Measurements from ENCODE around the gene PGD.

Gene PGD

DNA sequence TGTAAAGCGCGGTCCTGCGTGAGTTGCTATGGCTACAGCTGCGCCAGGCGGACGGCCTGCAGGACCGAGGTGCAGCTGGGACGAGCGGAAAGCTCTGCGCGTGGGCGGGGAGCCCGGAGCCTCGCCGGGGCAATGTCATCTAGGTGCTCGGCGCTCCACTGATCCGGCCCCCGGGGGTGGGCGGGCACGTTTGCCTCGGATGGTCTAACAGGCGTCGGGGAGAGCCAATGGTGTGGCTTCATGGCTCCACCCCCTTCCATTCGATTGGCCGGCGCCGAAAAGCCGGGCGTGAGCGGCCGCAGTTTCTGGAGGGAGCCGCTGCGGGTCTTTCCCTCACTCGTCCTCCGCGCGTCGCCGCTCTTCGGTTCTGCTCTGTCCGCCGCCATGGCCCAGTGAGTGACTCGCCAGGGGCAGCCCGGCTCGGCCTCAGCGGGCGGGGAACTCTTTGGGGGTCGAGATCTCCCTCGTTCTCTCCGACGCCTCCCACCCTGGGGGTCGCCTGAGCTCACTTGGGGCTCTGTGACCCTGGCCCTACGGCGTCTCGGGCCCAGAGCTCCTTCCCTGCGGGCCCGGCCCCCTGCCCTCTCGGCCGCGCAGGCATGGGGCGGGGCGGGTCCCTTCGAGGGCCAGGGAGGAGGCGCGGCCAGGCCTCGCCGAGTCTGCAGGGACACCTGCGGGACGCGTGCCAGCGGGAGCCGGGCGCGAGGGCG is at the start of gene PGD:
Gene PGD, plus strand, starts transcription at position 331 of the 710 bp plus-strand sequence. Its CDS starts 54 bp downstream, at position 385.
- peak; percentile 89 for DNase-seq

DNA sequence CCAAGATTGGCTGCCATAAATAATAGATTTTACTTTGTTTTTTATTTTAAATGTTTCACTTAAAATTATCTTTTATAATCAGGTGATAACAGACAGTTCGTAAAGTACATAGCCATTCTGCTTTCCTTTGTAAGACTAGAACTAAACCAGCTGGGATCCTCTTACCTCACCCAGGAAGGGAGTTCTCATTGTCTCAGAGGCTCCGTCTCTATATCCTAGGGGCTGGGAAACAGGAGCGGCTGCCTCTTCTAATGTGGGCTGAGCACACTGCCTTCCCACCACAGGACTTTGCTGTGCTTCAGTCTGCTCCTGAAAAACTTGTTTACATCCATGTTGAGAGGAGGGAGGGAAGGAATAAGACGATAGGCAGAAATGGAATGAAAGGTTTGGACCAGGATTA is 45.6 kb upstream of the PGD start:
- DNase-seq, result no peak

DNA sequence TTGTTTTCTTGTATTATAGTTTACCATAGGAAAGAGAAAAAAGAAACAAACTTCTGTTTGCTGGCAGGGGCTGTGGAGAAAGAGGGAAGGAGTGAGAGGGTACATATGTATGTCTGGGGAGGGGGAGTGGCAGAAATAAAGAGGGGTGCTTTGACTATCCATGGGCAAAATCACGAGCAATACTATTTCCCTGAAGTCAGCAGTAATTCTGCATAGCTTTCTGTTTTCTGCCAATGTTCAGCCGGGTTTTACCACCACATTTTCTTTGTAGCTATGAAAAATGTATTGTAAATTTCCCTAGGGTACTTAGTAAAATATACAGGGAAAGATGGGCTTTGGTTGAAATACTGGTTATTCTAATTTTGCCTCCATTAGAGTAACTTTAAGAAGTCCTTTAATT is 45.2 kb upstream of the PGD start:
- DNase-seq, result no peak

DNA sequence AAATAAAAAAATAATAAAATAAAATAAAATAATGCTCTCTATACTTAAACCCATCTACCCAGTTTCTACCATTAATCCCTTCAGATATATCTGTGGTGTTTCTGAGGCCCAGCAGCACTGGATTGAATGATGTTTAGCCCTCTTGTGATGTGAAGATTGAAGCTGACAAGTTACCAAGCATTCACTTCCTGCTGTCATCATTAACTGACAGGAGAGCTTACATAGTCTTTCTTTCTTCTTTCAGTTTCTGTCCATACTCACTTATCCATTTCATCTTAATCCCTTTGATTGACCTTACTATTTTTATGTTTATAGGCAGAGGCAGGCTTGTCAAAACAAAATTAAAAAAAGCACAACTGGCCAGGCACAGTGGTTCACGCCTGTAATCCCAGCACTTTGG is 38.8 kb upstream of the PGD start:
- DNase-seq, result no peak

DNA sequence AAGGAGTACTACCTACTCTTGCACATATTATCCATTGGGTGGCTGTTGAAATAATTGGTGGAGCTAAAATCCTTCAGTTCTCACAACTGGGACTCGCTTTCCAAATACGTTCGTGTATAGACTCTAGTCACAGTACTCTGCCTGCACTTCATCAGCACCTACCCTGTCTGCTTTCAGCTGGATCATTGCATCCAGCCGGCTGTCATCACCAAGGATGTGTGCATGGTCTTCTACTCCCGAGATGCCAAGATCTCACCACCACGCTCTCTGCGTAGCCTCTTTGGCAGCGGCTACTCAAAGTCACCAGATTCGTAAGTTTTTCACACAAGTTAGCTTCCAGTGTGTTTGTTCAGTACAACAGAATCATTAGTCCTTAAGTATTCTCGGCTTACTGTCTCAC is 37.3 kb upstream of the PGD start:
- DNase-seq, result no peak

DNA sequence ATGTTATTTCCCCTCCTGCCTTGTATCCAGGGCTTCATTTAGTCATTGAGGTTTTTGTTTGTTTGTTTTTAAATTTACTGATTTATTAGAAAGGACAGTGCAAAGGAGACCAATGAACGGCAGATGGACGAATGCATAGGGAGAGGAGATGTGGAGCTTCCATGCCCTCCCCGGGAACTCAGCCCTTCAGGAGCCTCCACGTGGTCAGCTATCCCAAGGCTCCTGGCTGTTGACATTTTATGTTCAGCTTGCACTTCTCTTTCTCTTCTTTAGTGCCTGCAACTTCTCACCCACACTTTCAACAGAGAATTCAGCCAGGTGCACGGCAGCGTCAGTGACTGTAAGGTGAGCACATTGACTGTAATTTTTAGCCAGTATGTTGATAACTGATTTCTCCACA is 30.7 kb upstream of the PGD start:
- no peak for DNase-seq

DNA sequence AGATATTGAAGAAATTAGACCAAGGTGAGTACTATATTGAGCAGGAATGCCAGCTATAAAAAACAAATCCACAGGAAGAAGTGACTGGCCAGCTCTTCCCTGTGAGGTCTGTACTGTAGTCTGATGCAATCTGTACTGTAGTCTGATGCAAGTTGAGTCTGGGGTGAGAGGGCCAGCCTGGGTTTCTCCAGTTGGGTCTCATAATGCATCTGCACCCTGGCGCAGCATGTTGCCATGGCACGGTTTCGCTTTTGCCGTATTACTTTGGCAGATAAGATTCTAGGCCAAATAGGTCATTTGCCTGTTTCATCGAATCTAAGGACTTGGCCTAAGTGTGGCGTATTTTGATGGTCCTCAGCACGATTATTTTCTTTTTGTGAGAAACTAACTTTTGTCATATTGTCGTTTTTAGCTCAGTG is 24.4 kb upstream of the PGD start:
- no peak for DNase-seq

DNA sequence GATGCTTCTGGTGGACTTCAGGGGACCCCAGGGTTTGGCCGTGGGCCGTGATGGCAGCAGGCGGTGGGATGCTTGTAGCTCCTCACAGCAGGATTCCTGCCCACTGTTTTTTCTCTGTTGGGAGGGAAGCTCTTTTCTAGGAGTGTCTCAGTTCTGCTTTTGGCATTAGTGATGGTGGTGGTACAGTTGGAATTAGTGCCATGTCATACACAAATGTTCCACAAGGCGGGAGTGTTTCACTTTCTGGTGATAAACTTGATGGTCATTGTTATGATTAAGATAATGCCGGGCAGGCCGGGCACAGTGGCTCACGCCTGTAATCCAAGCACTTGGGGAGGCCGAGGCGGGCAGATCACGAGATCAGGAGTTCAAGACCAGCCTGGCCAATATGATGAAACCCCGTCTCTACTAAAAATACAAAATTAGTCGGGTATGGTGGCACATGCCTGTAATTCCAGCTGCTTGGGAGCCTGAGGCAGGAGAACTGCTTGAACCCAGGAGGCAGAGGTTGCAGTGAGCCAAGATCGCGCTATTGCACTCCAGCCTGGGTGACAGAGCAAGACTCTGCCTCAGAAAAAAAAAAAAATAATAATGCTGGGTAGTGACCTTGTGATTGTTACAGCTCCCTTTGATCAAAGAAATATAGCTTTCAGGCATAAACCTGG is 21.4 kb upstream of the PGD start:
- peak; percentile 28 for DNase-seq

DNA sequence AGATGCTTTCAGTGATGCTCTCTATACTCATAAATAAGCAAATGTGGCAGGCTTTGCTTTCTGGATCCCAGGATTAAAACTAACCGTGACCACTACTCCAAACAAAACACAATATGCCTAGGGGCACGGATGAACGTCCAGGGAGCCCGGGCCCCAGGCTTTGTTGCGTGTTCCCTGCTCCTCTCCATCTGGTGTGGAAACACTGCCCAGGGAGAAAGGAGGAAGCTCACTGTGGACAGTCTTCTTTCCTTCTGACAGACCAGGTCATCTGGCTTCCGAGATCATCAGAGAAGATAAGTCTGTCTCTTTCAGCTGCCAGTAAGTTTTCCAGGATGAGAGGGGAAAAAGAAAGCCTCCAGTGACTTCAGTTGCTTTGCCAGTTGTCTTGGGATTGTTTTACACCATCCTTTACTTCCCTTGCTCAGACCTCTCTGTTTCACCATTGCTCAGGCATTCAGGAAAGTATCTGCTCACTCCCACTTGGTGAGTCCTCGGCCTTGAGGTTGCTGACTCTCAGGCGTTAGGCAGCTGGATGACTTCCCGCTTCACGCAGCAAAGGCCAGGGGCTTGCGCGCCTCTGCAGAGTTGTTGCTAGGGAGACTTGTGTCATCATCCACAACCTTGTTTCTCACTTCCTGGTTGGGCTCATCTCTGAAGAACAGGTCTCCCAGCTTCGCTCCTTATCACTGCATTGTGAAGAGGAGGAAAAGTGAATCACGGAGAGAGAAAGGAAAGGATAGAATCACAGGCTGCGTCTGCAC is 20.6 kb upstream of the PGD start:
- DNase-seq, result no peak

DNA sequence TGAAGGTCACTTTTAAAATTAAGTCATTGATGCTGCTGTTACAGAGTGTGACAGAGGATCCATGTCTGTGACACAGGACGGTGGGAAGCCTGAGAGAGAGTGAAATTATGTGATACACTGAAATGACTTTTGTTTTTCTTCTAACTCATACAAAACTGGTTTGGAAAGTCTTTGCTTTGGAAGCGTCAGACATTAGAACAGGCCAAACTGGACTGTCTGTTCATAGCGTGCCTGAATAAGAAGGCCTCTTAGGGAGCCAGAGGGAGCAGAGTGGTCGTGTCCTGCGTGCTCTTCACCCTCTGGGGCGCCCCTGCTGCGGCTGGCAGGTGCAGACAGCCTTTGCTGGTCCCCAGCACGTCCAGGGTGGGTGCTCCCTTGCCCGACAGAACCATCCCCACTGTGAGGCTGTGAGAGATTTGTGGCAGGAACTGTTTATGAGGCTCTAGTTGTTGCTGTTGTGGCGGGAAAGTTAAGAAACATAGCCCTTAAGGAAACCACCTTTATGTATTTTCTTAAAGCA is 19.7 kb upstream of the PGD start:
- no peak for DNase-seq

DNA sequence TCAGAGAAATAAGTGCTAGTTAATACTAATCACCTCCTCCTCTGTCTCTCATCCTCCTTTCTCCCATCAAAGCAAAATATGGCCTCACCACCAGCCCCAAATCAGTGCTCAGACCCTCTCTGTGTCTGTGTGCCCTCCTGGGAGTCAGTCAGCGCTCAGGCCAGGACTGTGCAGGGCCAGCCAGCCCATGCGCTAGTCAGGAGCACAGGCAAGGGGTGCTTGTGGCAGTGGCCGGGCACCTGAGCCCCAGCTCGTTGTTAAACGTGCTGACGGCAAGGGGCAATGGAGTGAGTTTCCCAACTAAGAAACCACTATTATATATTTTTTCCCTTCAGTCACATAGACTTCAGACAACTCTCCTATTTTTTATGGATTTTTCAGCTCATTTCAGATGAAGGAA is 19.2 kb upstream of the PGD start:
- DNase-seq, result no peak

DNA sequence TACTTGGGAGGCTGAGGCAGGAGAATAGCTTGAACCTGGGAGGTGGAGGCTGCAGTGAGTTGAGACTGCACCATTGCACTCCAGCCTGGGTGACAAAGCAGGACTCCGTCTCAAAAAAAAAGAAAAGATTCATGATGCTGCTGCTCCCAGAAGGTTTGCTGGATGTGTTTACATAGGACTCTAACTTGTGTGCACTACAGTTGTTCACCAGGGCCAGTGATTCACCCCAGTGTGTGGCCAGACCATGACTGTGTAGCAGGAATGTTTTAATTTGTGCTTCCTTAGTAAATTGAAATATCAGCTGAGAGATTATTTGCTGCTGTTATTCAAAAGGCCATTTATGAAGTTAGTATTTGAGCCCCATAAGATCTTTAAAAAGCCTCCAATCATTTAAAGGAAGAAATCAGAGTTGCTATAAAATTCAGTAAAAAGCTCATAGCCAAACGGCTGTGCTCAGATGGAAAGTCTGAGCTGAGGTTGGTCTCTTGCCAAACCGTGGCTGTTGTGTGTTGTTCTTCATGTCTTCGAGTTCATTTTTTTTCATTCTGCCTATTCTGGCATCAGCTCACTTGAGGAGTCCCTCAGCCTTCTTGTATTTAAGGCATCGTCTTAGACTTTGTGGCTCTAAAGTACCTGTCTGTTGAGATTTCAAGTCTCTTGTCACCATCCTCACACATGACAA is 18.1 kb upstream of the PGD start:
- no peak for DNase-seq

DNA sequence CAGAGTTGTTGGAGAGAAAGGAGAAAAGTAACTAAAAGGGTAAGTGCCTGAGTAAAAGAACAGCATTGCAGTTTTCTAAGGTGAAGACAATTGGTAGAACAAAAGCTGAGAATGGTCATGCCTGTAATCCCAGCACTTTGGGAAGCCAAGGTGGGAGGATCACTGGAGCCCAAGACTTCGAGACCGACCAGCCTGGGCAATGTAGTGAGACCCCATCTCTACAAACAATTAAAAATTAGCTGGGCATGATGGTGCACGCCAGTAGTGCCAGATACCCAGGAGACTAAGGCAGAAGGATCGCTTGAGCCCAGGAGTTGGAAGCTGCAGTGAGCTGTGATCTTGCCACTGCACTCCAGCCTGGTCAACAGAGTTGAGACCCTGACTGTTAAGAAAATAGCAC is 15.2 kb upstream of the PGD start:
- no peak for DNase-seq

DNA sequence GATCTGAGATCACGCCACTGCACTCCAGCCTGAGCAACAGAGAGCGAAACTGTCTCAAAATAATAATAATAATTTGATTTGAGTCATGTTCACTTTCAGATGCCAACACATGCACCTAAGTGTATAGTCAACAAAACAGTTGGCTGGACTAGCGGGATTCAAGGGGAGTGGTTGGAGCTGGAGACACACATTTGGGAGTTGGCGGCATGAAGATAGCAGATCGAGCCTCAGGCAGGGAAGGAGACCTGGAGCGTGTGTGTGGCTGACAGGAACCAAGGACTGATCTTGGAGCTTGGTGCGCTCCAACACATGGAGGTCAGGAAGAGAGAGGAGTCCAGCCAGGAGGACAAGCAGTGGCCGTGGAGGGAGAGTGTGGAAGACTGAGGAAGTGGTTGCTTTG is 14.6 kb upstream of the PGD start:
- no peak for DNase-seq

DNA sequence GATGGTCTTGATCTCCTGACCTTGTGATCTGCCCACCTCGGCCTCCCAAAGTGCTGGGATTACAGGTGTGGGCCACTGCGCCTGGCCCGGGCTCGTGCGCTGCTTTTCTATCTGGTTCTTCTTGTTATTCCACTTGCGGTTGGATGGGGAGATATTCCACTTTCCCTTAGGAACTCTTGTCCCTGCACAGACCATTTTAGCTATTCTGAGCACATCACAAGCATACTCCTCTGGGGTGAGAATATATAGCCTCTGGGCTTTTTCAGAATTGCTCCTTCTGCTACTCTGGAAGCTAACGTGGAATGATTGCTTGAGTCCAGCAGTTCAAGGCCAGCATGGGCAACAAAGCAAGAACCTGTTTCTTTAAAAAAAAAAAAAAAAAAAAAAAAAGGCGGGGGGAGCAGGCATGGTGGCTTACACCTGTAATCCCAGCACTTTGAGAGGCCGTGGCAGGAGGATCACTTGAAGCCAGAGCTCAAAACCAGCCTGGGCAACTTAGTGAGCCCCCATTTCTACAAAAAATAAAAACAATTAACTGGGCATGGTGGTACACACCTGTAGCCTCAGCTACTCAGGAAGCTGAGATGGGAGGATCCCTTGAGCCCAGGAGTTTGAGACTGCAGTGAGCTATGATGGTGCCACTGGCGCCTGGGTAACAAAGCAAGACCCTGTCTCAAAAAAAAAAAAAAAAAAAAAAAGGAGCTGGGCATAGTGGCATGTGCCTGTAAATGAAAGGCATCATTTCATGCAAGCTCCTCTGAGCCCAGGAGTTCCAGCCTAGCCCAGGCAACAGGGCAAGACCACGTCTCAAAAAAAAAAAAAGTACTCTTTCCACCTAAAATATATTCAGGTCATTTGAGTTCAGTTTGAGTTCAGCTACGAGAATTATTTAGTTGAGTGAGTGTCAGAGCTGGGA is 11.8 kb upstream of the PGD start:
- DNase-seq, result no peak

DNA sequence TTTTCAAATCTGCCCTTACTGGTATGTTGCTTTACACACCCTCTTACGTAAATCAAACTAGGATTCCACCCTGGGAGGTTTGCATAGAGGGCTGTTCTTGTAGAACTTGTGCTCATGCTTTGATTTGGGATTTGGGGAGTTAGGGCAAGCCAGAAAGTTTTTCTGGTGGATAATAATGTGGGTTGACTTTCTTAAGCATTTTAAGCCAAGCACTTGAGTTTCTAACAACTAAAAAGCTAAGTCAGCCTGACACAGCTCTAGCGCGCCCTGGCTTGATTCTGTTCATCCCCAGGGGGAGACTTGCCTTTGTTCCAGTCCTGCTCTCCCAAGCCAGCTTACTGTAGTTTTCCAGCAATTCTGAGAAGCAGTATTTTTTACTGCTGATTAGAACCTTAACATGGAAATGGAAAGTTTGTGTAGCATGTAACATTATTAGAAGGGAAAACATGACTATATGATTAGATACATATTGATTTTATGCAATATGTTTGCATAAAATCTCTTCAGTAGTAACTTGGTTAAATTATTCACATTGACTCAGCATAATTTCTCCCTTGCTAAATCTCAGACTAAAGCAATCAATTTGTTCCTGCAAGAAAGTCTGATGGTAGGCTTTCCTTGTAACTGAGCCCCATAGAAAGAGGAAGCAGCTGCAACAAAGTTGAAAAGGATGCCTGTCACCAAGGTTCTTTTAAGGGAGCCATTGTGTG is 11.0 kb upstream of the PGD start:
- DNase-seq, result no peak

DNA sequence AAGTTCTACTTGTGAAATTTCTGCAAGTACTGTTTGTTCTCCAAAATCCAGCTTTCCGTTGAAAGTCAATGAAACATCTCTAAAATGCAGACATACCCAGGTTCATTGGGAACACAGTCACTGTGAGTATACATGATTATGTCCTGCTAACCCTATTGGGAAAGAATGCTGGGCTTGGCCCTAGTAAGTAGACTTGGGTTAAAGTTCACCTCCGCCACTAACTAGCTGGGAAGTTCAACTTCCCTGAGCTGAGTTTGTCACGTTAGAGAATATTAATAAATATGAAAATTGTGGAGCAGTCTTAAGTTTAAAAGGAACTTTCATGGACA is 10.5 kb upstream of the PGD start:
- no peak for DNase-seq

DNA sequence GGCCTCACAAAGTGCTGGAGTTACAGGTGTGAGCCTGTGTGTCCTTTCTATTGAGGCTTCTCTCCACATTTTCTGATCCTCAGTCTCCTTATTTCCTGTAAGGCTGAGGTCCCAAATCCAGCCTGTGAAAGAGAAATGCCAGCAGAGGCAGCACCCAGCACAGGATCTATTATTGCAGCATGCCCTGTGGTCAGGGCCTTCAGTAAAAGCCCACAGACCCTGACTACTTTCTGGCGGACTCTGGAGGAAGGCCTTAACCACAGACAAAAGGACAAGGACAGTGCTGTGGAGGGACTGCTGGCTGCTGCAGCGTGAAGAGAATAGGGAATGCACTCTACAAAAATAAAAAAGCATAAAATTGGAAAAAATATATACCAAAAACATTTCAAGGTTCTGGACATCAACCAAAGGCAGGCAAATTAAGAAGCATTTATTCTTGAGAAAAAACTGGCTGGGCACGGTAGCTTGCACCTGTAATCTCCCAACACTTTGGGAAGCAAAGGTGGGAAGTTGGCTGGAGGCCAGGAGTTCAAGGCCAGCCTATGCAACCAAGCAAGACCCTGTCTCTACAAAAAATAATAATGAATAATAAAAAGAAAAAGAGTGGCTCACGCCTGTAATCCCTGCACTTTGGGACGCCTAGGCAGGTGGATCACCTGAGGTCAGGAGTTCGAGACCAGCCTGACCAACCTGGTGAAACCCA is 9.4 kb upstream of the PGD start:
- DNase-seq, result no peak

DNA sequence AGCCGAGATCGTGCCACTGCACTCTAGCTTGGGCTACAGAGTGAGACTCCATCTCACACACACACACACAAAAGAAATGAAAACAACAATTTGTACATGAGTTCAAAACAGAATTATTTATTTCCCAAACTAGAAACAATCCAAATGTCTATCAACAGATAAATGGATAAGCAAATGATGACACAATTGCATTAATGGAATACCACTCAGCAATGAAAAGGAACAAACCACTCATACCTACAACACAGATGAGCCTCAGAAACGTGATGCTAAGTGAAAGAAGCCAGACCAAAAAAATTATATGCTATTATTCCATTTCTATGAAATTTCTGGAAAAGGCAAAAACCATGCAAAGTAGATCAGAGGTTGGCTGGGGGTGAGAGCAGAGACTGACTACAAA is 2.0 kb upstream of the PGD start:
- DNase-seq, result no peak

DNA sequence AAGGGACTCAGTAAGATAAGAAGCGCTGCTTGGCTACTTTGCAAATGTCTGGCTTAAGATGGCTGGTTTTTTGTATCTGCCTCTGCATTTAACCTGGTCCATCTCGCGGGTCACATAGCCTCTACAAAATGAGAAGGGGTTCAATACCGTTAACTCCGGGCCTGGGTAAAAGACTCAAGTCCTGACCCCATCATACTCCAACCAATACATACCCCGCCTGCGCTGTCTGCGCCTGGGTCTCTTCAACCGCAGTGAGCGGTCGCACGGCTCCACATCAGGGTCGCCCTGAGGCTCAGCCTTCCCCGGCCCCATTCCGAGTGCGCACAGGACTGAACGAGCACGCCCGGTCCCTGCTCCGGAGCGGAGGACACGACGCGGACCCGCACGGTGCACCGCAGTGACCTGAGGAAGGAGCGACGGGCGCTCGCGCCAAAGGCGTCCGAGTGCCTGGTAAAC is 558 bp upstream of the PGD start:
- no peak for DNase-seq

DNA sequence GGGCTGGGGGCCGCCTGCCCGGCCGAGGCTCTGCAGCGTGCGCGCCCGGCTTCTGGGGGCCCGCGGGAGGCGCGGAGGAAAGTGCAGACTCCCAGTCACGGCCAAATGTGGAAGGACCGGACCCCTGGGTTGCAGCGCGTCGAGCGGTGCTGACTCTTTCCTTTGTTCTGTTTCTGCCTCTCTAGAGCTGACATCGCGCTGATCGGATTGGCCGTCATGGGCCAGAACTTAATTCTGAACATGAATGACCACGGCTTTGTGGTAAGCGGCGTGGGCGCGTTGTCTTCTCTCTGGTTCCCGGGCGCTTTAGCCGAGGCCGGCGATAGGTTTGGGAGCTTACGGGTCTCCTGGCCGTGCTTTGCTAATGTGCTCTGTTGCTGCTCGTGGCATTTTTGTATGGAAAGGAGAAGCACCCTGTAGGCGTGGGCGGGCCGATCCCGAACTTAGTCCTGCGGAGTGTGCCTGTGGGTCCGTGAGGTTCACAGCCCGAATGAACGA is 629 bp downstream of the PGD start:
- DNase-seq, result no peak

Data from NCI-H1694 treated with DMSO at 0.1 percent for 48 hours (cell line).